Keratinocyte (primary cell): ENCODE data around the gene PARD3.

Source experiments
- CTCF ChIP-seq, 3 experiments: IDR thresholded peaks in 1 of 3; conservative IDR thresholded peaks in 1 of 3; optimal IDR thresholded peaks in 1 of 3; 2 replicates in 2 of 3; 3 replicates in 1 of 3; pipeline versions ENCODE3 to v1.5.1; 2011; ENCODE audit warnings: low read length in 3 of 3, mild to moderate bottlenecking in 3 of 3, moderate library complexity in 2 of 3, control low read depth in 1 of 3, inconsistent platforms in 1 of 3; ENCODE audit not compliant: insufficient read depth in 2 of 3; ENCODE audit errors: extremely low read depth in 1 of 3
- EZH2 ChIP-seq: IDR thresholded peaks from one replicate; pipeline ENCODE4 v1.6.1; 2012; ENCODE audit warnings: inconsistent platforms, mild to moderate bottlenecking, low read length, moderate library complexity

GRCh38 chr10:34305189-34305588 is 509.9 kb downstream of the PARD3 start:
- TF ChIP-seq CTCF (optimal IDR thresholded peaks at IDR 0.05 in 1 of 3, IDR thresholded peaks at IDR 0.05 in 1 of 3, conservative IDR thresholded peaks at IDR 0.05 in 1 of 3; ENCODE audit: extremely low read depth in 1 of 3, insufficient read depth in 2 of 3, low read length in 3 of 3), result peak; percentile 80 to 84 (median 81)
- TF ChIP-seq EZH2, result no peak
